Activated CD4-positive, CD25-positive, alpha-beta regulatory T cell treated with anti-CD3 and anti-CD28 coated beads, Interleukin-2, amount 50 U/mL, for 16 hours (primary cell): Measurements from ENCODE around the gene LRIG1.

Experiments used
- DNase-seq: peaks from one replicate; pipeline ENCODE4 v3.0.0-alpha.2; 2020; ENCODE audit warnings: low read depth, low spot score

The LRIG1 gene

DNA sequence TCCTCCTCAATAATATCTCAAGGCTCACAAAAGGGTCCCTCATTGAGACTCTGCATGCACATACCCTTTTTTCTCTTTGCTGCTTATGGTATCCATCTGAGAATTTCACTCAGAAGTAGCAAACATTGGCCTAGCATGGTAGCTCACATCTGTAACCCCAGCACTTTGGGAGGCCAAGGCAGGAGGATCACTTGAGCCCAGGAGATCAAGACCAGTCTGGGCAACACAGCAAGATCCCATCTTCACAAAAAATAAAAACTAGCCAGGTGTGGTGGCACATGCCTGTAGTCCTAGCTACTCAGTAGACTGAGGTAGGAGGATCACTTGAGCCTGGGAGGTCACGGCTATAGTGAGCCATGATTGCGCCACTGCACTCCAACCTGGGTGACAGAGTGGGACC is 11.7 kb downstream of the LRIG1 start:
- no peak for DNase-seq

DNA sequence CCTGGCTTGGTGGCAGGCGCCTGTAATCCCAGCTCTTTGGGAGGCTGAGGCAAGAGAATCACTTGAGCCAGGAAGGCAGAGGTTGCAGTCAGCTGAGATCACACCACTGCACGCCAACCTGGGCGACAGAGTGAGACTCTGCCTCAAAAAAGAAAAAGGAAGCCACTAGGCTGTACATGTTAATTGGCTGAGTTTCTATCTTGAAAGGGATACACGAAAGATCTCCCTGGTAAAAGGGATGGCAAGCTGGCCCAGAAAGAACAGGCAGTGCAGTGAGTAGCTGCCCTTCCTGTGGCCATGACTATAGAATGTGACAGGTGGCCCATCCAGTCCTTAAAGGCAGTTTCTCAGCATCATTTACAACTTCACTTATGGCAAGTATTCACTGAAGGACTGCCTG is 12.3 kb downstream of the LRIG1 start:
- DNase-seq = no peak

DNA sequence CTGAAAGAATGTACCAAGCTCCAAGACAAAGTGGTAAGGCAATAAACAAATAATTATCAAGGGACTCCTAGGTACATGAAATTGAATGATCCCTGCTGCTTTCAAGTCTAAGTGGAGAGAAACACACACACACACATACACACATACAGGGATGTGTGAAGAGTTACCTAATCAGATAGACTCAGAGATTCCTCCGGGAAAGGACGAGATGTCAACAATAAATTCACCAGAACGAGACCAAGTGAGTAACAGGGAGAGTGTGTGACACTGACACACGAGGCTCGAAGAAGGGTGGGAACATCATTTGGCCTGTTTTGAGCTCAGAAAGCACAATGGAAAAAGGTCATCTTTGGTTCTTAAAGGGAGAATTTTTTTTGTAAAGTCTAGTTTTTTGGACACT is 13.4 kb downstream of the LRIG1 start:
- no peak for DNase-seq

DNA sequence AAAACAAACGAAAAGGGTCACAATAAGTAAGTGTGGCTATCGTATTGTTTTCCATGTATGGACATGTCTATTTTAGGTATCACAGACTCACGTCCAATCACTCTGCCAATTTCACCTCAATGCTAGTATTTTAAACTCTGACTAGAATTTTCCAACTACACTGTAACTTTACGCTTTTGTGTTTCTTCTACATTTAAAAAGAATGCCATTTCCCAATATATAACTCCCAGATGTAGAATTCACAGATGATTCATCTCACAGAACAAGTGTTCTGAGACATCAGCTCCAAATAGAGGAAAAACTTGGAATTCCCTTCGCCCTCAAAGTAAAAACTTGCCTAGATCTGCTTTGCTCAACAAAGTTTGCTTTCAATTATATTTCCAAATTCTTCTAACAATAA is 14.2 kb downstream of the LRIG1 start:
- DNase-seq = no peak

DNA sequence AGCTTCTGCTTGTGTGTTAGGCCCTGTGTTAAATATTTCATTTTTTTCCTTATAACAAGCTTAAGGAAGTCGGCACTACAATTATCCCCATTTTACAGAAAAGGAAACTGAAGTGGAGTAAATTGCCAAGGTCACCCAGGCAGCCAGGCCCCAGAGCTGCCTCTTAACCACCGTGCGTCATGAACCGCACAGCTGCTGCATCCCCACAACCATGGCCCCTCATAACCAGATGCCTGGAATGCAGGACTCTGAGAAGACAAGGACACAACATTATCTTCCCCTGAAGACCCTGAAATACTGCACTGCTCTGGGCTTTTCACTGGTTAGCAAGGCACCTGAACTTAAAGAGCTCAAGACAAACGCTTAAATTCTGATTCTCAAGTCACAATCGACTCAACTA is 14.6 kb downstream of the LRIG1 start:
- no peak for DNase-seq

DNA sequence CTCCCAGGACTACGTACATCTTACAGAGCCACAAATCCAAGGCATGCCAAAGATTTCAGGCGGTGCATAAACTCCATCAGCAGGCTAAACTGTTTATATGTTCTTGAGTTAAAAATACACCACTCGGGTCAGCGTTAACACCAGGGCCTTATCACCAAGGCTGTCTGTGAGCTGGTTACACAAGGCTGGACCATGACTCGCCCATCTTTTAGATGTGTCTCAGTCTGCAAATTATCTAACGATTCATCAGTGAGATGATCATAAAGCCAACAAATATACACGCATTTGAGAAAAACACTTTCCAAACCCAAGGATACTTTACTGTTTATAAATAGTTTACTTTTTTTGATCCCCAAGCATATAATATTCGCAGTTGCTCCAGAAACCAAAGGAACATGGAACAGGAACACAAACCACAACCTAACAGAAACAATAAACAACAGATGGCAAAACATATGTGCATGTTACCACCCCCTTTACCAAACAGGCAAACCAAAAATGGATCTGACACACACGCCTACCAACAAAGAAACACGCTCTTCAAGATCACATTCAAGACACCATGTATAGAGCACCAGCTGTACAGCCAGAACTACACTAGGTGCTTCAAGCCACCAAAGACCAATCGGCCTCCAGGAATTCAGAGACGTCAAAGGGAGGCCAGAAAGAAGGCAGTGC is 15.4 kb downstream of the LRIG1 start:
- no peak for DNase-seq

DNA sequence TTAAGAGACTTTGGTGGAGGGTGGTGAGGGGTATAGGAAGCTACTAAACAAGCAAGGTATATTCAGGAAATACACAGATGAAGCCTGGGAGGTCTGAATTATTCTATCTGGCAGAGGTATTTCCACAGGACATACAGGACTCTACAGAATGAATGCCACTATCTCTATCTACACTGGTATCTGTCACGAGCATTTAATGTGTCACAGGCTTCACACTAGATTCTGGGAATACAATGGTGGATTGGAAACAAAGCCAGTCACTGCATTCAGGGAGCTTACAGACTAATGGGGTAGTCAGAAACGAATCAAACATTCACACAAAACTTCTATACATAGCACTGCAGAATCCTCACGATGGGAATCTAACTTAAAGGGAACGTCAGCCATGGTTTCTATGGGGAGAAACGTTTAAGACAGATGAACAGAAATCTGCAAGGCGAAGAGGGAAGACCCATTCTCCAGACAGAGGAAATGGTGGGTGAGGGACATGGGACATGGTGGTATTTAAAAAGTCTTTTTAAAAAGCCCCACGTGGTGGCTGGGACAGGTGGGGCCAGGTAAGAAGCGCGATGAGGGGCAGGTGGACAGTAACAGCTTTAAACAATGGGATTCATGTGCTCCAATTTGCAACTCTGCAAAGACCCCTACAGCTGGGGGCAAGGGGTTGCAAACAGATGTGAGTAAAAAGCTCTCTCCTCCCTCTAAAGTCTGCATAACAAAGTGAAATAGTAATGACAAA is 16.5 kb downstream of the LRIG1 start:
- no peak for DNase-seq

DNA sequence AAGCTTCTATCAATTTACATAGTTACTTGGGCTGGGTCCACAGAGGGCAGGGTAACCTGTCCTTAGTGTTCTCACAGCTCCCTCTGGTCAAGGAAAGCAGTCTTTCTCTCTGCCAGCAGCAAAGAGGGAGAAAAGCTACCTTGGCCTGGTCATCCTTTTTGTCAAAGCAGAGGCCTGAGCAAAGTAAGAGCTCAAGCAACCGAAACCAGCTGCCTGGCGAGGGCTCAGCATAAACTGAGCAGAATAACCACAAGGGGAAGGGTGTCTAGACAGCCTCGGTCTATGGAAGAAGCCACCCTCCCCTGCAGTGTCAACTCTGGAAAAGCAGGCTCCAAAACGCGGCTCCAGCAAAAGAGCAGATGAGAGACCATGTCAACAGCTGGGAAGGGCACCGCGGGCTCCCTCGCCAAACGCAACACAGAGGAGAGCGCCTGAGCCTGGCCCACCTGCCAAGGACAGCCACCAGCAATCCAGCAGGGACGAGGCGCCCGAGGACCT is 17.4 kb downstream of the LRIG1 start:
- DNase-seq = no peak

DNA sequence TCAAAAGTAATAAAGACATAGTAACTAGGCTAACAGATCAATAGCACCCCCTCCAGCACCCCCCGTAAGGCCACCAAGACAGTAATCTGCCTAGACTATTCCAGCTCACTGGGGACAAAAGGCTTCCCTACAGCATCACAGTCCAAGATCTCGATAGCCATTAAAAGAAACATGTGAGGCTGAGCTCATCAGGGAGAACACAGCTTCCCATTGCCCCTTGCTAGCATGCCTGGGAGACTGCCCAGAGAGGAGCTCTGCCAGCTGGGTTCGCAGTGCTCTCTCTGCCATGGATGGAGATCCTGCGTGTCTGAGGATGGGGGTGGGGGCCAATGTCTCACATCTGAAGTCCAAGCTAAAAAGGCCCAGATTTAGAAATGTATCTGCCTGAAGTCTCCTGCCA is 17.8 kb downstream of the LRIG1 start:
- no peak for DNase-seq

DNA sequence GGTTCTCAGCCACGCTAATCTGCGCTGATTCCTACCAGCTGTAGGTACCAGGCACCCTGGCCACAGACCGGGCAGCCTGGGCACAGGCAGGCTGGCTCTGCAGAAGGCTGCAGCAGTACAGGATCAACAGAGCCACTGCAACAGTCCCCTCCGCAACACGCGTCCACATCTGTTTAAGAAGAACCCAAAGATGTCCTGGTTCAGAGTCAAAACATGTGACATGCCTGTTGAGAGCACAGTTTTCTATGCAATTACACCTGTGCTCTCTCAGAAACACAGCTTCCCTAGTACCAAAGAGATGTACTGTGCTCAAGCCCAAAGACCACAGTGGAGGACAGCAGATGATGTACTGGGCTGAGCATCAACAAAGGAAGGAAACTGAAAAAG is 18.8 kb downstream of the LRIG1 start:
- no peak for DNase-seq

DNA sequence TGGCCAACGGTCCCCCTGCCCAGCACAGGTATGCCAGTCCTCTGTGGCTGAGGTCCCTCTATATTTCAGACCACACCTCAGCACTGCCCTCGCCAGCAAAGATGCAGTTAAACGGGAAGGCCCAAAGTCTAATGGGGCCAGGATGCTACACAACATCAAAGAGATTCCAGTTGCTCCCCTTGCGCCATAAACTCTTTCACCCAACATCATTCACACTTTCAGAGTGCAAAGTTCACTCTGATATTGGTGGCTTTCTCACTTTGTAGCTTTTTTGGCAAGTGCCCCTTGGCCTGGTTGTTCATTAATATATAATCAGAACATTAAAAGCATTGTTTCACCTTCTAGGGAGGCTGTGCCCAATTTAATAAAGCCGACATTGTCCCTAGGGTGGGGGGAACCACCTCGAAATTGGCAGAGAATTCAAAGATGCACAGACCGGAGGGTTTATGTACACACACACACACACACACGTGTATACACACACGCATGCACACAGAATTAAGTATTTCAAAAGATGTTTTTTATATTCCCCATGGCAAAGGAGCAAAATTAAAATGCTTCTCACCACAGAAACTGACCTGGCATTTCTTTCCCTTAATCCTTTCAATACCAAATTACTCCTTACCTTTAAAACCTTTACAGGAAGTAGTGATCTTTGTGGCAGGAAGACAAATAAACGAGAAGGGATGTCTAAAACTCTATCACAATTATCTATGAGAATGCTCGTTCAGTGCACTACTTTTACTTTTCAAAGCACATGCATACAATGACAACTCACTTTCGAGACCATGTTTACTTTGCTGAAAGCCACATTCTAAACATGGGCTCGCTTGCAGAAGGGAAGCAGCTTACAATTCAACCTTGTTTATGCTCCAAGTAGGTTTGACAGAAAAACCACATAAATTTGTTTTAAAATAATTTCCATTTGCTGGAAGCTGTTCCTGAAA is 19.5 kb downstream of the LRIG1 start:
- DNase-seq = no peak

DNA sequence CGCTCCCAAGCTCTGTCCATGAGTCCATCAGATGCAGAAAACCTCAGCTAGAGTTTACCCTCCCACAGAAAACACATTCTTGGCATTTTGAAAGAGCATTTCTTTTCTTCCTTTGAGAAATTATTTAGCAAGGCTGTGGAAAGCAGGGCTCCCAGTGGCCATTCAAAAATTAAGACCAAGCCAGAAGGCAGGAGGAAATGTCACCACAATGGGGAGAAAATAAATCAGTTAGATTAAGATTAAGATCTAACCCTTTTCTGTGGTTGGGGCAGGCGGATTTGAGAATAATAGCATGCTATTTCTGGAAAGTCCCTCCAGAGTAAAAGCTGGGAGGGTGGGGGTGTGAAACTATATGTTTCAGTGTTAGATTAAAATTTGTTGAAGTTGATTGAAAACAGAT is 20.2 kb downstream of the LRIG1 start:
- no peak for DNase-seq

DNA sequence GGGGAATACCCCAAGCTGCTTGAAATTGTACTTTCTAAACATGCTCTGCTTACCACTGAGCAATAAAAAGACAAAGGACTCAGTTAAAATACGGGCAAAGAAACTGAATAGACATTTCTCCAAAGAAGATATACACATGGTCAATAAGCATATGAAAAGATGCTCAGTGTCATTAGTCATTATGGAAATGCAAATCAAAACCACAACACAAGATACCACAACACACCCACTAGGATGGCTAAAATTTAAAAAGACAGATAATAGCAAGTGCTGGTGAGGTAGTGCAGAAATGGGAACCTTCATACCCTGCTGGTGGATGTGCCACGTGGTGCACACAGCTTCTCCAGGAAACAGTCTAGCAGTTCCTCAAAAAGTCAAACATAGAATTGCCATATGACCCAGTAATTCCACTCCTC is 21.3 kb downstream of the LRIG1 start:
- no peak for DNase-seq

DNA sequence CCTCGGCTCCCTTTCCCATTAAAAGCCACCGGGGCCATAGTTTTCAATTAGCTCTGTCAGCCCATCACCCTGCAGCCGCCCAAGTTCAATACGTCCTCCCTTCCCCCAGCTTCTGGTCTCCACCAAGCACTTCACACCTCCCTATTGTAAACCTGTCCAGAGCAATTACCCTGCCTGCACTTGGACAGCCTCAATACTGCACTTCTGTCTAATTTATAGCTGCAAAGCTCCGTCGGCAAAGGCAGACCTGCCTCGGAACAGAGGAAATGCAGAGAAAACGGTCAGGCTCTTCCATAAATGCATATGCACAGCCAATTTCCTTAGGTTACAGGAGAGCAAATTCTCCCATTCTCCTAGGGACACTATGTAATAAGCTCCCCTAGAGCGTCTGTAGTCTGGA is 21.9 kb downstream of the LRIG1 start:
- DNase-seq = no peak

DNA sequence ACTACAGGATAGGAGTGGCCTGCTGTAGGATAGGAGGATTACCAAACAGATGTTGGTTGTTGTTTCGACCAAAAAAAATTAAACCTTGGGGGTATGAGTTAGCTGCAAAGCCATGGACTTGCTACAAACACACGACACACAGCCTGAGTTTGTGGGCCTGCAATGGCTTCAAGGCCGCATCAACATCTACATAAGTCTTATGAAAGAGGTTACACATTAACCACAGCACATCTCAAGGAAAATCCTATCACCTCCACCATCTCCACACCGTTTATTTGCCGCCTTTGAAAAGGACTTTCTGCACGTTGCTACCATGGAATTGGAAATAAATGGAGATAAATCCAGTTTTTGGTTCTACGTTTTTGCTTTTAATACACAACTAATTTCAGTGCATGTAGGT is 23.0 kb downstream of the LRIG1 start:
- no peak for DNase-seq

DNA sequence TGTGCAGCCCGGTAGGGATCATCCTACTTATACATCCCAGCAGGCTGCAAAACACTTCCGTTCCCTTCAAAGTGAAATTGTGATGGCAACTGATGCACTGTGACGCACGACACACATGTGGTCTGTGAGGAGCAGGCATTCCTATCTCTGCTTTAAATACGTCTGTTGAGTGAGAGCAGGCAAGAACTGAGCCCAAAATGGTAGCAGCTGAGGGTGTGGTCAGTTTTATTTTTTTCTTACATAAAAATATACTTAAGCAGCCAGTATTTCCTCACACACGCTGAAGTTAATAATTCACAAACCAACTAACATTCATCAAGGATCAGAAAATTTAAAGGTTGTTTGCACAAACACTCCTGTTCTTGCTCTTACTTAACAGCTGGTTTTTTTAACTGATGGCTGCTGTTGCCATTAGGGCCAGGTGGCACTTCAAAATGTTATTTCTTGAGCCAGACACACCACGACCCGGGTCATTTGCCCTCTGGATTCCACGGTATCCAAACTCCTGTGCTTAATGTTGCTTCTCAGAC is 23.9 kb downstream of the LRIG1 start:
- no peak for DNase-seq

DNA sequence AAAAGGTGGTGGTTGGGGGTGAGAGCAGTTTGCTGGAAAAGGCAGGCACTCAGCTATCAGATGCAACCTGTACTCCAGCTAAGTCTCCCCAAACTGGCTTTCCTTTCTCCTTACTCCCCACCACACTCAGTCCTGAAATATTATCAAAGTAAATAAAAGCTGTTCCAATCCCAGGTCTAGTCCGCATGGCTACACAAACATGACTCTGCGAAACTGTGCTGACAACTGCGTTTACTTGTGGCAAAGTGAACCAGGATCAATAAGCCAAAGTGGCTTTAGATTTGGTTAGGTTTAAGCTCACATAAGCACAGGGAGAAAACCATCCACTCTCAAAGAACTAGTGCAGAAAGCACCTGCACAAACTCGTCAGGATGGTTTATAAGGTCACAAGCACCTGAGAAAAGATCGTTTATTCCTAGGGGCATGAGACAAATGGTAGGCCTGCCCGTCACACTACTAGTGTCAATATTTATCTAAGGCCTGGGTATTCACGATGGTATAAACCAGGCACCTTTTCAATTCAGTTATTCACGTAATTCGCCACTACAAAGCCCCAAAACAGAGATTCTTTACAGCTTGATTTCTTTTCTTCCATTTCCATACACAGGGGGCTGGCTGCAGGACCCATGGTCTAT is 25.3 kb downstream of the LRIG1 start:
- DNase-seq = no peak

DNA sequence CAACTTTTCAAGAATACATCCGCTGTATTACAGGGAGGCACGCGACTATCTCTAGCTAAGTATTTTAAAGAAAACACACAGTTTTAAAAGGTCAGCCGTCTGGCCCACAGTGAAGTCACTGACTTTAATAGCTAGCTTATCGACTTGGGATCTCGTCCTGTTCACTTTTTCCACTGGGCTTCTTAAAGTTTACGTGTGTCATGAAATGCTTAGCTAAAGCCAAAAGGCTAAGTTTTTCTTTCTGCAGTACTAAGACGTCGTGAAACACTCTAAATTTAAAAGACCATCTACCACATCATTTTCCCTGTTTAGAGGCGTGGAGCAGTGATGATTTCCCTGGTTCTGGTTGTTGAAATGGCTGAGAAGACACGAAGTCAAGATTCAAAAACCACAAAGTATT is 27.1 kb downstream of the LRIG1 start:
- peak; percentile 17 for DNase-seq

DNA sequence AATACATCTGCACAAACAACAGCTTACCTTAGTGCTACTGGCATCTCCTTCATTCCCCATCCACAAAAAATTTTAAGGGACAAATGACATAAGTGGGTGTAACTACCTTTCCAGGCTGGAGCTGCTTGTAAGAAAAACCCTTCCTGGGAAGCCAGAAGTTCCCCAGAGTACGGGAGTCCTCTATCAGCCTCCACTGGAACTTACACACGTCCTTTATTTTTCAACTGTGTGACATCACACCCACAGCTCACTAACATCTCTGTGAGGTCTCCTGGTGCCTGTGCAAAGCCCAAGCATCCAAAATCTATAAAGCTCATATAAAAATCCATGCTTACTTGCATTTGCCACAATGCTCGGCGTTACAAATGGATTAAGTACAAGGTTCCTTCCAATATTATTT is 27.6 kb downstream of the LRIG1 start:
- no peak for DNase-seq

DNA sequence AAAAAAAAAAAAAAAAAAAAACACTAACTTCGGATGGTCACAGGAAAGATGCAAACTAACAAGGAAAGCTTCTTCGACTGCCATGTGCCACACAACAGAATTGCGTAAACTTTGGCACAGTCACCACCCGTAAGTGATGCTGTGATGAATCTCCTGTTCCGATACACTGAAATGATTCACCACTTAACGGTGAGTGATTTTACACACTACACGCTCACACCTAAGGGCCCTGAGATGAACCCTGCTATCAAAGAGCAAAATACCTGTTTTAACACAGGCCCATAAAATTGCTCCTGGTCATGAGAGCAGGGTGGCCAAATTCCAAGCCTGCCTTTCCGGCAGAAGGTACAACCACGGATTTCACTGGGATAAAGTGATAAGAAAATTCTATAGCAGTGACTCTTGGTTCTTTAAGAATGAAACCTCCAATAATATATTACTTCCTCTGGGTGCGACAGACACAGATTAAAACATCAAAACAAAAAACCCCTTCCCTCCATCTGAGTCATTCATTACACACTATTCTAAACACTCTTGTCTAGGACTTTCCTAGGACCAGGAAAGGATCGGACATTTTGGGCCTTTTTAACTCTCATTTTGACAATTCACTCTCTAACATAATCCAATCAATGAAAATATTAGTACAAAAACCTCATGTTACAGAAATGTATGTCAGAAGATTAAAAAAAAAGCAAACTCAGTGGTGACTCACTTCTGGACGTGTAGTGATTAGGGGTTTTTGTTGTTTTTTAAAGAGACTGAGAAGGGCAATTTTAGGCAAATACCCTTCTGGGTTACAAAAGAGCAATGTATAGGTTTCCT is 28.3 kb downstream of the LRIG1 start:
- peak; percentile 18 for DNase-seq
